Measurements from ENCODE around the gene ANGPTL8.

Gene ANGPTL8

GRCh38 chr19:11244846-11245589, 5.6 kb downstream of the ANGPTL8 start:
- no peak overlapping the region for H2AK5ac ChIP-seq (ENCODE audit: low read length)
- H3K27ac ChIP-seq (ENCODE audit: low read depth, low read length), result no peak overlapping the region
- H3K9ac ChIP-seq (ENCODE audit: low read length), result no peak overlapping the region
- no peak overlapping the region for H2BK12ac ChIP-seq (ENCODE audit: low read length)
- no peak for DNase-seq
- H3K4me1 ChIP-seq (ENCODE audit: control insufficient read depth in 1 of 2, insufficient read depth in 2 of 2, low read length in 2 of 2), result peaks cover 4% of the 10 kb centered on the region in 2 experiments
- no peak overlapping the region for H2AFZ ChIP-seq (ENCODE audit: insufficient read depth, low read length, poor library complexity)
- H3K18ac ChIP-seq (ENCODE audit: low read length), result no peak overlapping the region
- H3K36me3 ChIP-seq (ENCODE audit: control insufficient read depth in 1 of 2, insufficient read depth in 2 of 2, low read length in 2 of 2), result peaks cover 18 to 20% of the 10 kb centered on the region in 2 experiments
- H4K12ac ChIP-seq (ENCODE audit: low read depth, low read length), result no peak overlapping the region
- H3K27me3 ChIP-seq (ENCODE audit: insufficient read depth, low read length), result no peaks in the 10 kb centered on the region
- no peak overlapping the region for H4K8ac ChIP-seq (ENCODE audit: low read depth, low read length)
- WGBS (ENCODE audit: extremely low coverage, insufficient coverage, insufficient read length), result no CpG with 5 or more reads among the region's 5 CpGs
- H3K79me1 ChIP-seq (ENCODE audit: low read length), result no peaks in the 10 kb centered on the region
- no peak overlapping the region for H3K4ac ChIP-seq (ENCODE audit: low read depth, low read length)
- H2BK5ac ChIP-seq (ENCODE audit: low read depth, low read length, poor library complexity), result no peak overlapping the region
- H2BK120ac ChIP-seq (ENCODE audit: insufficient read depth, low read length, poor library complexity), result no peak overlapping the region
- no peak overlapping the region for H4K91ac ChIP-seq (ENCODE audit: low read depth, low read length)
- peaks cover 1% of the 10 kb centered on the region for H3K9me3 ChIP-seq (ENCODE audit: insufficient read depth, low read depth, low read length)
- no peaks in the 10 kb centered on the region for H3K79me2 ChIP-seq (ENCODE audit: control insufficient read depth, insufficient read depth, low read length, poor library complexity)
- no peak overlapping the region for H3K4me3 ChIP-seq (ENCODE audit: low read depth, low read length)
- no peak overlapping the region for H3K14ac ChIP-seq (ENCODE audit: low read length)
- H3K4me2 ChIP-seq (ENCODE audit: low read length), result no peak overlapping the region
- H3K23ac ChIP-seq (ENCODE audit: low read length), result no peak overlapping the region

- Histone ChIP-seq H3K36me3 (ENCODE audit: control insufficient read depth in 1 of 2, insufficient read depth in 2 of 2, low read length in 2 of 2) (peaks cover 15 to 19% of the 10 kb centered on the region in 2 experiments), H2AFZ (ENCODE audit: insufficient read depth, low read length, poor library complexity) (no peak overlapping the region), H3K4me1 (ENCODE audit: control insufficient read depth in 1 of 2, insufficient read depth in 2 of 2, low read length in 2 of 2) (peaks cover 4% of the 10 kb centered on the region in 2 experiments), H3K79me1 (ENCODE audit: low read length) (no peaks in the 10 kb centered on the region), H3K9me3 (ENCODE audit: insufficient read depth, low read depth, low read length) (peaks cover 1% of the 10 kb centered on the region), H2AK5ac (ENCODE audit: low read length) (no peak overlapping the region), H3K23ac (ENCODE audit: low read length) (no peak overlapping the region), H4K8ac (ENCODE audit: low read depth, low read length) (no peak overlapping the region), H3K4me3 (ENCODE audit: low read depth, low read length) (no peak overlapping the region), H2BK5ac (ENCODE audit: low read depth, low read length, poor library complexity) (no peak overlapping the region), H3K9ac (ENCODE audit: low read length) (no peak overlapping the region), H3K18ac (ENCODE audit: low read length) (no peak overlapping the region), H4K91ac (ENCODE audit: low read depth, low read length) (no peak overlapping the region), H3K27me3 (ENCODE audit: insufficient read depth, low read length) (no peaks in the 10 kb centered on the region), H3K4me2 (ENCODE audit: low read length) (no peak overlapping the region), H3K4ac (ENCODE audit: low read depth, low read length) (no peak overlapping the region), H2BK120ac (ENCODE audit: insufficient read depth, low read length, poor library complexity) (no peak overlapping the region), H3K79me2 (ENCODE audit: control insufficient read depth, insufficient read depth, low read length, poor library complexity) (no peaks in the 10 kb centered on the region), H3K27ac (ENCODE audit: low read depth, low read length) (no peak overlapping the region), H2BK12ac (ENCODE audit: low read length) (no peak overlapping the region), H4K12ac (ENCODE audit: low read depth, low read length) (no peak overlapping the region), H3K14ac (ENCODE audit: low read length) (no peak overlapping the region)
- DNase-seq, result no peak
- WGBS (ENCODE audit: extremely low coverage, insufficient coverage, insufficient read length), result no CpG with 5 or more reads among the region's 11 CpGs
Measured at GRCh38 chr19:11246941-11247340, 7.5 kb downstream of the ANGPTL8 start.

GRCh38 chr19:11247391-11247790, 8.0 kb downstream of the ANGPTL8 start:
- H3K4me2 ChIP-seq (ENCODE audit: low read length), result no peak overlapping the region
- H3K9ac ChIP-seq (ENCODE audit: low read length), result no peak overlapping the region
- no peak overlapping the region for H2BK12ac ChIP-seq (ENCODE audit: low read length)
- no peaks in the 10 kb centered on the region for H3K79me2 ChIP-seq (ENCODE audit: control insufficient read depth, insufficient read depth, low read length, poor library complexity)
- no peak overlapping the region for H4K8ac ChIP-seq (ENCODE audit: low read depth, low read length)
- peaks cover 4% of the 10 kb centered on the region in 2 experiments for H3K4me1 ChIP-seq (ENCODE audit: control insufficient read depth in 1 of 2, insufficient read depth in 2 of 2, low read length in 2 of 2)
- no peak overlapping the region for H3K27ac ChIP-seq (ENCODE audit: low read depth, low read length)
- peaks cover 1% of the 10 kb centered on the region for H3K9me3 ChIP-seq (ENCODE audit: insufficient read depth, low read depth, low read length)
- no peak overlapping the region for H2BK120ac ChIP-seq (ENCODE audit: insufficient read depth, low read length, poor library complexity)
- H3K18ac ChIP-seq (ENCODE audit: low read length), result no peak overlapping the region
- no peaks in the 10 kb centered on the region for H3K79me1 ChIP-seq (ENCODE audit: low read length)
- H2AFZ ChIP-seq (ENCODE audit: insufficient read depth, low read length, poor library complexity), result no peak overlapping the region
- no peak overlapping the region for H3K4ac ChIP-seq (ENCODE audit: low read depth, low read length)
- H3K27me3 ChIP-seq (ENCODE audit: insufficient read depth, low read length), result no peaks in the 10 kb centered on the region
- no peak overlapping the region for H3K4me3 ChIP-seq (ENCODE audit: low read depth, low read length)
- DNase-seq, result no peak
- no peak overlapping the region for H2AK5ac ChIP-seq (ENCODE audit: low read length)
- H4K12ac ChIP-seq (ENCODE audit: low read depth, low read length), result no peak overlapping the region
- no peak overlapping the region for H3K23ac ChIP-seq (ENCODE audit: low read length)
- no CpG with 5 or more reads among the region's 10 CpGs for WGBS (ENCODE audit: extremely low coverage, insufficient coverage, insufficient read length)
- no peak overlapping the region for H3K14ac ChIP-seq (ENCODE audit: low read length)
- H3K36me3 ChIP-seq (ENCODE audit: control insufficient read depth in 1 of 2, insufficient read depth in 2 of 2, low read length in 2 of 2), result peaks cover 19 to 20% of the 10 kb centered on the region in 2 experiments
- H4K91ac ChIP-seq (ENCODE audit: low read depth, low read length), result no peak overlapping the region
- H2BK5ac ChIP-seq (ENCODE audit: low read depth, low read length, poor library complexity), result no peak overlapping the region

DNA sequence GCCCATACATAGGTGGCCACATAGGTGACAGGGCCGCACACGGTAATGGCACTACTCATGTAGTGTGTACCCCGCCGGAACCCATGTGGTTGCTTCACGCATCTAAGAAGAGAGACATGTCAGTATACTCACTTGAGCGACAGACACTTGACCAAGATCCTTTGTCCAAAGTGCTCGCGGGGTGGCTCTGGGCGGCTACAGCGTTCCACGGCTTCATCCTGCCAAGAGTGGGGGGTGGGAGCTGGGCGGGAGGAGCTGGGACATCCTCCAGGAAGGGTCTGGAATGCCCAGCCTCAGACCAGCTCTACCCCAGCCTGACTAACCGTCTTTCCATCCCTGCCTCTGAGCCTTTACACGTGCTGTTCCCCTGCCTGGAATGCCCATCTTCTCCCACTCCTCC, 8.5 kb downstream of the ANGPTL8 start:
- H3K36me3 ChIP-seq (ENCODE audit: control insufficient read depth in 1 of 2, insufficient read depth in 2 of 2, low read length in 2 of 2), result peaks cover 17 to 19% of the 10 kb centered on the region in 2 experiments
- H3K9ac ChIP-seq (ENCODE audit: low read length), result no peak overlapping the region
- no peaks in the 10 kb centered on the region for H3K27me3 ChIP-seq (ENCODE audit: insufficient read depth, low read length)
- no peak overlapping the region for H3K18ac ChIP-seq (ENCODE audit: low read length)
- no peak overlapping the region for H4K12ac ChIP-seq (ENCODE audit: low read depth, low read length)
- no peaks in the 10 kb centered on the region for H3K79me1 ChIP-seq (ENCODE audit: low read length)
- no peak for DNase-seq
- H2BK5ac ChIP-seq (ENCODE audit: low read depth, low read length, poor library complexity), result no peak overlapping the region
- H3K9me3 ChIP-seq (ENCODE audit: insufficient read depth, low read depth, low read length), result peaks cover 3% of the 10 kb centered on the region
- H3K4me1 ChIP-seq (ENCODE audit: control insufficient read depth in 1 of 2, insufficient read depth in 2 of 2, low read length in 2 of 2), result peaks cover 4% of the 10 kb centered on the region in 2 experiments
- H3K4ac ChIP-seq (ENCODE audit: low read depth, low read length), result no peak overlapping the region
- H3K14ac ChIP-seq (ENCODE audit: low read length), result no peak overlapping the region
- no peak overlapping the region for H2BK120ac ChIP-seq (ENCODE audit: insufficient read depth, low read length, poor library complexity)
- H3K79me2 ChIP-seq (ENCODE audit: control insufficient read depth, insufficient read depth, low read length, poor library complexity), result no peaks in the 10 kb centered on the region
- H3K4me3 ChIP-seq (ENCODE audit: low read depth, low read length), result no peak overlapping the region
- no peak overlapping the region for H2AK5ac ChIP-seq (ENCODE audit: low read length)
- H2AFZ ChIP-seq (ENCODE audit: insufficient read depth, low read length, poor library complexity), result no peak overlapping the region
- no peak overlapping the region for H3K27ac ChIP-seq (ENCODE audit: low read depth, low read length)
- H2BK12ac ChIP-seq (ENCODE audit: low read length), result no peak overlapping the region
- no peak overlapping the region for H3K23ac ChIP-seq (ENCODE audit: low read length)
- no peak overlapping the region for H4K91ac ChIP-seq (ENCODE audit: low read depth, low read length)
- no peak overlapping the region for H4K8ac ChIP-seq (ENCODE audit: low read depth, low read length)
- no CpG with 5 or more reads among the region's 14 CpGs for WGBS (ENCODE audit: extremely low coverage, insufficient coverage, insufficient read length)
- no peak overlapping the region for H3K4me2 ChIP-seq (ENCODE audit: low read length)
